Calu3 (cell line): ENCODE data around the gene PTOV1. TPM values are rescaled to one million over a fixed set of nuclear protein-coding genes. Genes with fewer than 3 reads are reported as not detected.
A peak's percentile ranks its signal among the peaks of the same experiment; 100 is the strongest.

Experiments used
- BruUV-seq: library from RNA; stranded (reverse); fragments of 400-500 nt; replicated peaks from 2 replicates; lab custom pipeline; 2021; lab: Mats Ljungman, UMichigan
- CTCF ChIA-PET: fragments of 300-600 bp; sonication (Branson Sonifier 250); formaldehyde crosslinking; loops from one replicate; lab custom pipeline; 2022; ENCODE audit warnings: antibody characterized with exemption; lab: Charles Lee
- DNase-seq: peaks from one replicate; pipeline ENCODE4 v3.0.0; 2022
- H3K27ac Mint-ChIP-seq: one replicate; pipeline ENCODE4 v1.8.0; 2022; ENCODE audit warnings: mixed read lengths; ENCODE audit not compliant: unreplicated experiment
- H3K27me3 Mint-ChIP-seq: one replicate; pipeline ENCODE4 v1.8.0; 2022; ENCODE audit warnings: mixed read lengths; ENCODE audit not compliant: unreplicated experiment
- H3K36me3 Mint-ChIP-seq: one replicate; pipeline ENCODE4 v1.8.0; 2022; ENCODE audit warnings: mild to moderate bottlenecking, moderate library complexity, mixed read lengths; ENCODE audit not compliant: insufficient read depth, unreplicated experiment
- H3K4me1 Mint-ChIP-seq: one replicate; pipeline ENCODE4 v1.8.0; 2022; ENCODE audit warnings: mild to moderate bottlenecking, low read depth, mixed read lengths; ENCODE audit not compliant: unreplicated experiment
- H3K4me3 Mint-ChIP-seq: one replicate; pipeline ENCODE4 v1.8.0; 2022; ENCODE audit warnings: mild to moderate bottlenecking, low read depth, moderate library complexity, mixed read lengths; ENCODE audit not compliant: unreplicated experiment
- H3K9me3 Mint-ChIP-seq: one replicate; pipeline ENCODE4 v1.8.0; 2022; ENCODE audit warnings: low read depth, mixed read lengths; ENCODE audit not compliant: unreplicated experiment
- intact Hi-C: fragments of 100-400 bp; cut with micrococcal nuclease; formaldehyde crosslinking; loops from one replicate; pipeline ENCODE4 v1.10.0; 2022; ENCODE audit not compliant: unreplicated experiment
- total RNA-seq: library from RNA; stranded (reverse); gene quantifications from 2 replicates; pipeline ENCODE4 v1.2.3, GENCODE V29; 2022
- TF ChIP-seq, protein P1 (sequence below): fragments of 200-600 bp; IDR thresholded peaks from one replicate; pipeline ENCODE4 v1.8.0; 2022; ENCODE audit warnings: antibody characterized with exemption; ENCODE audit not compliant: unreplicated experiment

The PTOV1 gene
- total RNA-seq, 1 experiment from 2014 or later: 256 TPM

DNA sequence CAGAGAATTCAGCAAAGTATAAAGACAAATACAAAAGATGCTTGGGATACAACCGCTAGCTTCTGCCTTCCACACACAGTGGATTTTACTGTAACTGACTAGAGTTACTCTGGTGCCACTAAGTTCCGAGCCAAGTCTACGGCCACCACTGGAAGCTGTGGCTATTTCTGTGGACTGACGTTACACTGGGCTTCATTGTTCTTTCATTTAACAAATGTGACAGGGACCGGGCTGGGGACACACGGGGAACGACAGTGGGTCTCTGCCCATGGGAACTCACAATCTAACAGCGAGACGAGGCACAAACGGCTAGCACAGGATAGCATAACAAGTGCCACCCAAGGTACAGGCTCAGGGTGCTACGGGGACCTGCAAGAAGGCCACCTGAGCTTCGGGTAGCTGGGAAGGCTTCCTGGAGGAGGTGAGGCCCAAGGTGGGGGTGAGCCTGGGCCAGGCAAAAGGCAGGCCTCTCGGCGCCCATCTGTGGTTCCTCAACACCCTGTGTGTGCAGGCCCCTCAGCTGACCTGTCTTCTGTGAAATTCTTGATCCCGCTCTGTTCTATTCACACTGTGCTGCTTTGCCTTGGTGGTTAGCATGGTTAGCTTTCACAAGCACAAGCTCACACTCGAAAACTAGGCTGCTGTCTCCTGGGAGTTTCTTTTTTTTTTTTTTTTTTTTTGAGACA lies 56.1 kb downstream of the PTOV1 start:
- Mint-ChIP-seq H3K27me3 (no peaks in the 10 kb centered on the region), H3K36me3 (peaks cover 57% of the 10 kb centered on the region), H3K4me3 (no peak overlapping the region), H3K27ac (no peak overlapping the region), H3K4me1 (peaks cover 12% of the 10 kb centered on the region), H3K9me3 (no peaks in the 10 kb centered on the region)
- TF ChIP-seq, protein P1, sequence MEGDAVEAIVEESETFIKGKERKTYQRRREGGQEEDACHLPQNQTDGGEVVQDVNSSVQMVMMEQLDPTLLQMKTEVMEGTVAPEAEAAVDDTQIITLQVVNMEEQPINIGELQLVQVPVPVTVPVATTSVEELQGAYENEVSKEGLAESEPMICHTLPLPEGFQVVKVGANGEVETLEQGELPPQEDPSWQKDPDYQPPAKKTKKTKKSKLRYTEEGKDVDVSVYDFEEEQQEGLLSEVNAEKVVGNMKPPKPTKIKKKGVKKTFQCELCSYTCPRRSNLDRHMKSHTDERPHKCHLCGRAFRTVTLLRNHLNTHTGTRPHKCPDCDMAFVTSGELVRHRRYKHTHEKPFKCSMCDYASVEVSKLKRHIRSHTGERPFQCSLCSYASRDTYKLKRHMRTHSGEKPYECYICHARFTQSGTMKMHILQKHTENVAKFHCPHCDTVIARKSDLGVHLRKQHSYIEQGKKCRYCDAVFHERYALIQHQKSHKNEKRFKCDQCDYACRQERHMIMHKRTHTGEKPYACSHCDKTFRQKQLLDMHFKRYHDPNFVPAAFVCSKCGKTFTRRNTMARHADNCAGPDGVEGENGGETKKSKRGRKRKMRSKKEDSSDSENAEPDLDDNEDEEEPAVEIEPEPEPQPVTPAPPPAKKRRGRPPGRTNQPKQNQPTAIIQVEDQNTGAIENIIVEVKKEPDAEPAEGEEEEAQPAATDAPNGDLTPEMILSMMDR: no peak
- CTCF ChIA-PET: interaction anchor here (0.5 to 0.6 kb wide), 2 partner anchors 13 to 79 kb away, joined by 3 to 5 read pairs; no protein-coding TSS in a partner anchor
- DNase-seq: no peak
- intact Hi-C loops: no loop called here
- BruUV-seq: TSS peak; percentile 55

DNA sequence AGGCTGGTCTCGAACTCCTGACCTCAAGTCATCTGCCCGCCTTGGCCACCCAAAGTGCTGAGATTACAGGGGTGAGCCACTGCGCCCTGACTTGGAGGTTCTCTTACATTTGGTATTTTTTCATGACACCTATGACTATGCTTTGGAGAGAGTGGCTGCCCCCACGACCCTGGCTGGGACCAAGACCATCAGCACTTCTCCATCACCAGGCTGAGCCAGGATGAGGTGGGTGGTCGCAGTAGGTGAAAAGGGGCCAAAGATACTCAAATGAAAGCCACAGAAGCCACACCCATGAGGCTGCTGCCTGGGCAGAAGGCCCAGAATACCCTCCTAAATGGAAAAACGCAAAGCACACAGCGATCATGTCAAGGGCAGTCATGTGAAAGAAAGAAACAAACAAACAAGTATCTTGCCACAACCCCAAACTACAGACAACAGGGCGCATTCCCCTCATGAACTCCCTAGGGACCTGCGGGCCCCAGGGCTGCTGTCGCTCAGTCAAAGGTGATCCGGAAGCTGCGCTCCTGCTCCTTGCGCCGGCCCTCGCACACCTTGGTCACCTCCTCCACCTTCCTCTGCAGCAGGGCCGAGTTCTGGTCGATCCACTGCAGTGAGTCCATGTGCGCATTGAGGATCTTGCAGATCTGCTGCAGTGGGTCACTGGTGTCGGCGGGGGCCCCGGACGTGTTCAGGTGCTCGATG lies 56.9 kb downstream of the PTOV1 start:
- TF ChIP-seq, protein P1: no peak
- intact Hi-C loops: no loop called here
- H3K27ac Mint-ChIP-seq: peak overlapping the region; percentile 42
- H3K4me1 Mint-ChIP-seq: peaks cover 12% of the 10 kb centered on the region
- H3K4me3 Mint-ChIP-seq: no peak overlapping the region
- no peaks in the 10 kb centered on the region for H3K27me3 Mint-ChIP-seq
- no peaks in the 10 kb centered on the region for H3K9me3 Mint-ChIP-seq
- no peak for DNase-seq
- peaks cover 61% of the 10 kb centered on the region for H3K36me3 Mint-ChIP-seq
- CTCF ChIA-PET: interaction anchor here (0.5 kb wide), 1 partner anchor 12 kb away, joined by 5 read pairs; no protein-coding TSS in a partner anchor
- BruUV-seq: no TSS peak

DNA sequence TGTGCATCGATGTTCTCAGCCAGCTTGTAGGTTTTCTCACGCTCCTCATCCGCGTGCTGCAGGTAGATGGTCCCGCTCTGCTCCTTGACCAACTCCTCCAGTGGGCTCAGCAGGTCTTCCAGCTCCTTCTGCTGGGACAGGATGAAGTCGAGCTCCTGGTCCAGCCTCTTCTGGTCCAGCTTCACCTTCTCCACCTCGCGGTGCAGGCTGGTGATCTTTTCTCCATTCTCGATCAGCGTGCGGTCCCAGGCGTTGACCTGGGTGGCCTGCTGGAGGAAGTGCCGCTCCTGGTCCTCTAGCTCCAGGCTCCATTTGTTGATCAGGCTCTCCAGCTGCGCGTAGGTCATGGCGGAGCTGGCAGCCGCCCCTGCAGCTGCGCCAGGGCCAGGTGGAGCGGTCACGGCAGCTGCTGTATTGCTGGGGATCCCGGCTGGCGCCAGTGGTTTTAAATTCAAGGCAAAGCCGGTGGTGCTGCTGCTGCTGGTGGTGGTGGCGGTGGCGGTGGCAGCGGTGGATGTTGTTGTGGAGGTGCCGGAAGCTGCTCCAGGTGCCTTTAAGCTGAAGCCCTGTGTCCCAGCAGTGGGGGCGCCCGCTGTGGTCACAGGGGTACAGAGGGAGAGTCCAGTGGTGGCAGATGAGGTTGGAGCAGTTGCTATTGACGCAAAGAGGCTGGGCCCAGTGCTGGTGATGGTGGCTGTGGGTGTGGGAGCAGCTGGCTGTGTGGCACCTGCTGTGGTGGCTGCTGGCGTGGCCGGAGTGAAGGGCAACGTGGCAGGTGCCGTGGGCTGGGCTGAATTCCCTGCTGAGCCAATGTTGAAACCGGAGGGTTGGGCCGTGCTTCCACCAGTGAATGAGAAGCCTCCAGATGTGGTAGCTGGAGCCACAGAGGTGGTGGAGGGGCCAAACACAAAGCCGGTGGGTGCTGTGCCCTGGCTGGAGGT lies 57.8 kb downstream of the PTOV1 start:
- Mint-ChIP-seq H3K9me3 (no peaks in the 10 kb centered on the region), H3K27ac (peak overlapping the region; percentile 42), H3K36me3 (peaks cover 70% of the 10 kb centered on the region), H3K27me3 (no peaks in the 10 kb centered on the region), H3K4me1 (peaks cover 12% of the 10 kb centered on the region), H3K4me3 (no peak overlapping the region)
- intact Hi-C loops: no loop called here
- no TSS peak for BruUV-seq
- TF ChIP-seq, protein P1: no peak
- no peak for DNase-seq
- CTCF ChIA-PET: no interaction called here

DNA sequence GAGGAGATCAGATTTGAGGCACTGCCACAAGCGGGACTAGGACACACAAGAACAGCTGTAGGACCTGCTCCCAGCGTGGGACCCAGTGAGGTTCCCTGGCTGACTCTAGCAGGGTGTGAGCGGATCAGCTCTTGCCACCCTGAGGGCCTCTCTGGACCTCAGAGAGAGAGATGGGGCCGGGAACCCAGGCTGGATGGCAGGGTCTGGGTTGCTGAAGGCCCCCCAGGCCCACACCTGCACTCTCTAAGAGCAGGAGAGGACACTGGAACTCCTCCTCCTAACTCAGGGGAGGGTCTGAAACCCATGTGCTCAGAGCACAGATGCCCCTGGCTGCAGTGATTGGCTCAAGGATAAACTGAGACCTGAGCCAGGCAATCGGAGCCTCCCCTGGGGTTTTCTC lies 59.2 kb downstream of the PTOV1 start:
- peaks cover 82% of the 10 kb centered on the region for H3K36me3 Mint-ChIP-seq
- peaks cover 13% of the 10 kb centered on the region for H3K4me1 Mint-ChIP-seq
- intact Hi-C loops: no loop called here
- CTCF ChIA-PET: interaction anchor here (0.6 to 1.6 kb wide), 3 partner anchors 9 to 229 kb away, joined by 3 to 4 read pairs (median 4); partner anchors contain the start of genes ATF5 and NUP62
- no peaks in the 10 kb centered on the region for H3K27me3 Mint-ChIP-seq
- H3K9me3 Mint-ChIP-seq: no peaks in the 10 kb centered on the region
- TF ChIP-seq, protein P1: no peak
- no peak overlapping the region for H3K27ac Mint-ChIP-seq
- no TSS peak for BruUV-seq
- DNase-seq: no peak
- H3K4me3 Mint-ChIP-seq: no peak overlapping the region
